KMS-11 (cell line): ENCODE results near the gene SRPK3.

Experiments
- H2AFZ ChIP-seq: fragments of 200-600 bp; sonication (generic); 2 replicates; pipeline ENCODE4 v1.6.1; 2016; ENCODE audit warnings: antibody characterized with exemption, mixed run types, low read depth
- H3K27ac ChIP-seq: fragments of 200-600 bp; sonication (generic); 2 replicates; pipeline ENCODE4 v1.6.1; 2016; ENCODE audit warnings: mild to moderate bottlenecking, mixed run types
- H3K27me3 ChIP-seq: fragments of 200-600 bp; sonication (generic); 2 replicates; pipeline ENCODE4 v1.6.1; 2017; ENCODE audit warnings: mild to moderate bottlenecking, low read depth, mixed run types, moderate library complexity; ENCODE audit not compliant: insufficient read depth
- H3K36me3 ChIP-seq: fragments of 200-600 bp; sonication (generic); 2 replicates; pipeline ENCODE4 v1.6.1; 2017; ENCODE audit warnings: mild to moderate bottlenecking, mixed run types; ENCODE audit not compliant: insufficient read depth
- H3K4me1 ChIP-seq: fragments of 200-600 bp; sonication (generic); 2 replicates; pipeline ENCODE4 v1.6.1; 2016; ENCODE audit warnings: mild to moderate bottlenecking, low read depth, mixed run types; ENCODE audit not compliant: poor library complexity, severe bottlenecking
- H3K4me2 ChIP-seq: fragments of 200-600 bp; sonication (generic); 2 replicates; pipeline ENCODE4 v1.7.0; 2016; ENCODE audit warnings: mild to moderate bottlenecking, mixed run types
- H3K4me3 ChIP-seq: fragments of 200-600 bp; sonication (generic); IDR thresholded peaks from 2 replicates; pipeline ENCODE4 v1.6.1; 2017; ENCODE audit warnings: low read depth, low read length, mixed read lengths; ENCODE audit not compliant: insufficient read depth
- H3K79me2 ChIP-seq: fragments of 200-600 bp; sonication (generic); 2 replicates; pipeline ENCODE4 v1.6.1; 2016; ENCODE audit warnings: low read depth, mixed run types; ENCODE audit not compliant: insufficient read depth
- H3K9ac ChIP-seq: fragments of 200-600 bp; sonication (generic); 2 replicates; pipeline ENCODE4 v1.6.1; 2016; ENCODE audit warnings: mild to moderate bottlenecking, mixed run types
- H4K20me1 ChIP-seq: fragments of 200-600 bp; sonication (generic); 2 replicates; pipeline ENCODE4 v1.6.1; 2016; ENCODE audit warnings: mild to moderate bottlenecking, mixed run types; ENCODE audit not compliant: insufficient read depth
- CTCF ChIP-seq: fragments of 200-600 bp; sonication (generic); conservative IDR thresholded peaks from 2 replicates; pipeline ENCODE4 v1.6.1; 2017; ENCODE audit warnings: low read depth, mild to moderate bottlenecking, antibody characterized with exemption, low read length, moderate library complexity, mixed read lengths

The SRPK3 gene

DNA sequence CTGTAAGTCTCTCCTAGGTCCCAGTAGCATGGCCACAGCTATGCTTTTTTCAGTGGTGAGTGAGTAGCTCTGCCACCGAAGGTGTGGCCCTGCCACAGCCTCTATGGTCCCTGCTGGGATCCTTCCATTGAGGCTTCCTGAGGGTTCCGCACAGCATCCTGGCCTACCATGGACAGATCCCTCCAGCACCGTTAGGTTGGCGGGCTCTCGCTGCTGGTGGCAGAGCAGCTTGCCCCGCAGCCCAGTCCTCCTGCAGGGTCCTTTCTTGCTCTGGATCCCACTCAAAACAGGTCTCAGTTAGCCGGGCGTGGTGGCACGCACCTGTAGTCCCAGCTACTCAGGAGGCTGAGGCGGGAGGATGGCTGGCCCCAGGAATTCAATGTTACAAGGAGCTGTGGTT is 51.9 kb downstream of the SRPK3 start:
- Histone ChIP-seq H2AFZ (no peak overlapping the region), H4K20me1 (no peaks in the 10 kb centered on the region), H3K27ac (no peak overlapping the region), H3K9ac (no peak overlapping the region), H3K36me3 (no peaks in the 10 kb centered on the region), H3K4me1 (no peaks in the 10 kb centered on the region), H3K27me3 (peaks cover 9% of the 10 kb centered on the region; the same call in 1 of the 2 replicates), H3K79me2 (no peaks in the 10 kb centered on the region), H3K4me2 (no peak overlapping the region), H3K4me3 (no peak overlapping the region)
- no peak for TF ChIP-seq CTCF
